ENCODE results near the gene EHF.

- TF ChIP-seq POLR2AphosphoS5 (IDR thresholded peaks at IDR 0.05) = no peak
- no peak for TF ChIP-seq POLR2A (IDR thresholded peaks at IDR 0.05)
These were observed 24.8 kb upstream of the EHF start for GRCh38 chr11:34595960-34596644.

Measured in spleen (tissue), 3 donors.